HepG2 (cell line): ENCODE measurements around the gene TEKT3.

Experiments used
- CTCF ChIP-seq: sonication (generic); formaldehyde crosslinking; IDR thresholded peaks from 2 replicates; pipeline ENCODE4 v1.5.0; 2020; ENCODE audit warnings: mild to moderate bottlenecking, missing genetic modification reagents, moderate library complexity
- ESRRA ChIP-seq: sonication (generic); formaldehyde crosslinking; IDR thresholded peaks from 2 replicates; pipeline ENCODE4 v1.5.1; 2020; ENCODE audit warnings: mild to moderate bottlenecking, low read depth, missing genetic modification reagents
- FOXA1 ChIP-seq, 2 experiments: fragments of 450-650 bp in 1 of 2; sonication (generic) in 1 of 2; formaldehyde crosslinking in 1 of 2; IDR thresholded peaks; 2 replicates each; pipeline versions ENCODE4 v1.4.0 to v1.6.1; 2016 to 2020; ENCODE audit warnings: missing genetic modification reagents in 1 of 2
- FOXK2 ChIP-seq: fragments of 450-650 bp; IDR thresholded peaks from 2 replicates; pipeline ENCODE4 v1.6.1; 2016
- IRF9 ChIP-seq: sonication (generic); formaldehyde crosslinking; IDR thresholded peaks from 2 replicates; pipeline ENCODE4 v1.8.0; 2022; ENCODE audit warnings: missing genetic modification reagents, mild to moderate bottlenecking, borderline replicate concordance
- MTA1 ChIP-seq: sonication (generic); formaldehyde crosslinking; IDR thresholded peaks from 2 replicates; pipeline ENCODE4 v1.4.0; 2020; ENCODE audit warnings: missing genetic modification reagents, mild to moderate bottlenecking, borderline replicate concordance
- NFE2L2 ChIP-seq: fragments of 150-350 bp; IDR thresholded peaks from 2 replicates; pipeline ENCODE4 v1.6.1; 2014; ENCODE audit warnings: low read length
- POLR2AphosphoS5 ChIP-seq: IDR thresholded peaks from 2 replicates; pipeline ENCODE4 v1.6.1; 2012; ENCODE audit warnings: low read depth, low read length
- TCF7L2 ChIP-seq: IDR thresholded peaks from 2 replicates; pipeline ENCODE4 v1.6.1; 2011; ENCODE audit warnings: mild to moderate bottlenecking, low read depth, low read length, moderate library complexity
- THYN1 ChIP-seq: sonication (generic); formaldehyde crosslinking; IDR thresholded peaks from 2 replicates; pipeline ENCODE4 v1.8.1; 2023; ENCODE audit warnings: low read depth, mild to moderate bottlenecking, moderate library complexity, missing genetic modification reagents, borderline replicate concordance
- ZFP1 ChIP-seq: IDR thresholded peaks from 2 replicates; pipeline ENCODE4 v1.6.1; 2016
- ZNF816 ChIP-seq: sonication (generic); formaldehyde crosslinking; IDR thresholded peaks from 2 replicates; pipeline ENCODE4 v1.8.0; 2022; ENCODE audit warnings: missing genetic modification reagents, mild to moderate bottlenecking, borderline replicate concordance

- no peak for TF ChIP-seq TCF7L2
- TF ChIP-seq ZFP1 (CRISPR knock-in tag), result no peak
- TF ChIP-seq IRF9 (CRISPR knock-in tag), result no peak
- TF ChIP-seq NFE2L2, result no peak
- TF ChIP-seq THYN1, result no peak
- TF ChIP-seq FOXA1 (IDR thresholded peaks at IDR 0.05), result no peak
- TF ChIP-seq FOXA1 (CRISPR knock-in tag; IDR thresholded peaks at IDR 0.05), result no peak
- TF ChIP-seq FOXK2, result no peak
- TF ChIP-seq ZNF816, result no peak
- no peak for TF ChIP-seq MTA1 (CRISPR knock-in tag)
- no peak for TF ChIP-seq CTCF (CRISPR knock-in tag)
- TF ChIP-seq ESRRA, result no peak
- no peak for TF ChIP-seq POLR2AphosphoS5
These were observed at the start of gene TEKT3 for GRCh38 chr17:15341385-15341849.
